HL-60 (cell line): ENCODE results near the gene ASXL1.
A peak's percentile ranks its signal among the peaks of the same experiment; 100 is the strongest.
"Not testable (repeated sequence)": the region's sequence is repeated elsewhere in the genome, so short reads cannot be mapped to it uniquely, and the experiment has no call there.

Experiments
- DNase-seq, 2 experiments: peaks; one replicate each; pipeline ENCODE4 v3.0.0-alpha.2; 2010 to 2020; ENCODE audit warnings: low read depth in 1 of 2, low spot score in 1 of 2
- H3K27ac ChIP-seq: fragments of 250-450 bp; sonication (Bioruptor Pico); replicated peaks from 2 replicates; pipeline ENCODE4 v1.5.1; 2020; ENCODE audit warnings: mild to moderate bottlenecking, moderate library complexity
- H3K27me3 ChIP-seq: fragments of 250-450 bp; sonication (Bioruptor Pico); 2 replicates; pipeline ENCODE4 v1.5.1; 2021; ENCODE audit warnings: mild to moderate bottlenecking, moderate library complexity; ENCODE audit not compliant: insufficient read depth, poor library complexity, severe bottlenecking
- H3K4me3 ChIP-seq: replicated peaks from 2 replicates; pipeline ENCODE4 v1.5.1; 2011; ENCODE audit warnings: mild to moderate bottlenecking, control low read depth, low read length; ENCODE audit not compliant: insufficient read depth
- GABPA ChIP-seq: IDR thresholded peaks from 2 replicates; pipeline ENCODE4 v1.6.1; 2012; ENCODE audit warnings: low read depth
- POLR2AphosphoS5 ChIP-seq: IDR thresholded peaks from 2 replicates; pipeline ENCODE4 v1.6.1; 2012; ENCODE audit warnings: low read depth
- SPI1 ChIP-seq: IDR thresholded peaks from 2 replicates; pipeline ENCODE4 v1.6.1; 2012; ENCODE audit warnings: low read depth, mild to moderate bottlenecking, borderline replicate concordance
- TF ChIP-seq, protein P1 (sequence below): IDR thresholded peaks from 2 replicates; pipeline ENCODE4 v1.6.1; 2012; ENCODE audit warnings: low read depth; ENCODE audit not compliant: insufficient replicate concordance
- TF ChIP-seq, protein P2 (sequence below): IDR thresholded peaks from one replicate; pipeline ENCODE4 v1.5.1; 2011; ENCODE audit warnings: low read length, control low read depth, inconsistent platforms; ENCODE audit not compliant: insufficient read depth

The ASXL1 gene

DNA sequence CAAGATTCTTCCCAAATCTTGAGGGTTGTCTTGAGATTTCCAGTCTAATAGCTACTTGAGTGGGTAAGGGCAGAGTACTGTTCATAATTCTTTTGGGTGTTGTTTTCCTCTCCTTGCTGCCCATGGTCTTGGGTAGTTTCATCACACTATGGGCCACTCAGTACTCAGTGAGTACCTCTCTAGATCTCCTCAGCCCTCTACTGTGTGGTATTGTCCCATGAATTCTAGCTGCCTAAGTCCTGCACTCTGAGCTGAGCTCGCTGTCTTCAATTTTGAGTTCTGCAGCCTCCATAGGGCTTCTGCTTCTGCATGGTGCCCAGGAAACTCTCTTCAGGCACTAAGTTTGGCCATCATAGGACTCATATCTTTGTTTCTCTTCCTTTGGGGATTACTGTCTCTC is 42.3 kb downstream of the ASXL1 start:
- no peak overlapping the region for H3K4me3 ChIP-seq
- TF ChIP-seq SPI1: no peak
- TF ChIP-seq POLR2AphosphoS5: no peak
- no peaks in the 10 kb centered on the region for H3K27me3 ChIP-seq
- no peak overlapping the region for H3K27ac ChIP-seq
- DNase-seq: no peak

DNA sequence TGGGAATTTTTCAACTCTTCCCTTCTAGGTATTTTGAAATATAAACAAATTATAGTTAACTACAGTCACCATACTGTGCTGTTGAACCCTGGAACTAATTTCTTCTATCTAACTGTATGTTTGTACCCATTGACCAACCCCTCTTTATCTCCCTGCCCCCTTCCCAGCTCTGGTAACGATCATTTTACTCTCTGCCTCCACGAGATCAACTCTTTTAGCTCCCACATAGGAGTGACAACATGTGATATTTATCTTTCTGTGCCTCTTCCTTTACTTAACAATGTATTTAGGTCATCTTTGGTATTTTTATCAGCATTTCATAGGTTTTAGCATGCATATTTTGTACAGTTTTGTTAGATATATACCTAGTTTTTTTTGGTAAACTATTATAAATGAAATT is 45.9 kb downstream of the ASXL1 start:
- DNase-seq: no peak
- H3K27me3 ChIP-seq: no peaks in the 10 kb centered on the region

DNA sequence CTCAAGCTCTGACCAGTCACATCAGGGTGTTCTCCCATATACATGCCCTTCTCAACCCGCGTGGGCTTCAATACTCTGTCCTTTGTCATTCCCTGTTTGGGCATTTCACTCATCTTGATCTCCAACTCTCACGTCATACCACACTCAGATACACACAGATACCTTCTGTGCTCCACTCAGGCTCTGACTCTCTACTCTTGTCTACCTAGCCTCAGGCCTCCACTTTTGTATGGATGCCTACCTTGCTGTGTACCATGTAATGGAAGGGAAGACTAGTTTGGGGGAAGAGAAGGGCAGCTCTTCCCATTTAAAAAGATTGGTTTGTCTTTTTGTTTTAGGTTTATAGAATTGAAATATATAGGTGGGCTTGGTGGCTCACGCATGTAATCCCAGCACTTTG is 48.6 kb downstream of the ASXL1 start:
- no peak for DNase-seq

More for the DNA sequence above, 45.9 kb downstream of the ASXL1 start:
- no peak overlapping the region for H3K4me3 ChIP-seq
- H3K27ac ChIP-seq: no peak overlapping the region
- TF ChIP-seq SPI1 (no peak), GABPA (no peak)
- TF ChIP-seq, protein P1, sequence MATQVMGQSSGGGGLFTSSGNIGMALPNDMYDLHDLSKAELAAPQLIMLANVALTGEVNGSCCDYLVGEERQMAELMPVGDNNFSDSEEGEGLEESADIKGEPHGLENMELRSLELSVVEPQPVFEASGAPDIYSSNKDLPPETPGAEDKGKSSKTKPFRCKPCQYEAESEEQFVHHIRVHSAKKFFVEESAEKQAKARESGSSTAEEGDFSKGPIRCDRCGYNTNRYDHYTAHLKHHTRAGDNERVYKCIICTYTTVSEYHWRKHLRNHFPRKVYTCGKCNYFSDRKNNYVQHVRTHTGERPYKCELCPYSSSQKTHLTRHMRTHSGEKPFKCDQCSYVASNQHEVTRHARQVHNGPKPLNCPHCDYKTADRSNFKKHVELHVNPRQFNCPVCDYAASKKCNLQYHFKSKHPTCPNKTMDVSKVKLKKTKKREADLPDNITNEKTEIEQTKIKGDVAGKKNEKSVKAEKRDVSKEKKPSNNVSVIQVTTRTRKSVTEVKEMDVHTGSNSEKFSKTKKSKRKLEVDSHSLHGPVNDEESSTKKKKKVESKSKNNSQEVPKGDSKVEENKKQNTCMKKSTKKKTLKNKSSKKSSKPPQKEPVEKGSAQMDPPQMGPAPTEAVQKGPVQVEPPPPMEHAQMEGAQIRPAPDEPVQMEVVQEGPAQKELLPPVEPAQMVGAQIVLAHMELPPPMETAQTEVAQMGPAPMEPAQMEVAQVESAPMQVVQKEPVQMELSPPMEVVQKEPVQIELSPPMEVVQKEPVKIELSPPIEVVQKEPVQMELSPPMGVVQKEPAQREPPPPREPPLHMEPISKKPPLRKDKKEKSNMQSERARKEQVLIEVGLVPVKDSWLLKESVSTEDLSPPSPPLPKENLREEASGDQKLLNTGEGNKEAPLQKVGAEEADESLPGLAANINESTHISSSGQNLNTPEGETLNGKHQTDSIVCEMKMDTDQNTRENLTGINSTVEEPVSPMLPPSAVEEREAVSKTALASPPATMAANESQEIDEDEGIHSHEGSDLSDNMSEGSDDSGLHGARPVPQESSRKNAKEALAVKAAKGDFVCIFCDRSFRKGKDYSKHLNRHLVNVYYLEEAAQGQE: no peak
- TF ChIP-seq, protein P2, sequence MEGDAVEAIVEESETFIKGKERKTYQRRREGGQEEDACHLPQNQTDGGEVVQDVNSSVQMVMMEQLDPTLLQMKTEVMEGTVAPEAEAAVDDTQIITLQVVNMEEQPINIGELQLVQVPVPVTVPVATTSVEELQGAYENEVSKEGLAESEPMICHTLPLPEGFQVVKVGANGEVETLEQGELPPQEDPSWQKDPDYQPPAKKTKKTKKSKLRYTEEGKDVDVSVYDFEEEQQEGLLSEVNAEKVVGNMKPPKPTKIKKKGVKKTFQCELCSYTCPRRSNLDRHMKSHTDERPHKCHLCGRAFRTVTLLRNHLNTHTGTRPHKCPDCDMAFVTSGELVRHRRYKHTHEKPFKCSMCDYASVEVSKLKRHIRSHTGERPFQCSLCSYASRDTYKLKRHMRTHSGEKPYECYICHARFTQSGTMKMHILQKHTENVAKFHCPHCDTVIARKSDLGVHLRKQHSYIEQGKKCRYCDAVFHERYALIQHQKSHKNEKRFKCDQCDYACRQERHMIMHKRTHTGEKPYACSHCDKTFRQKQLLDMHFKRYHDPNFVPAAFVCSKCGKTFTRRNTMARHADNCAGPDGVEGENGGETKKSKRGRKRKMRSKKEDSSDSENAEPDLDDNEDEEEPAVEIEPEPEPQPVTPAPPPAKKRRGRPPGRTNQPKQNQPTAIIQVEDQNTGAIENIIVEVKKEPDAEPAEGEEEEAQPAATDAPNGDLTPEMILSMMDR: no peak

DNA sequence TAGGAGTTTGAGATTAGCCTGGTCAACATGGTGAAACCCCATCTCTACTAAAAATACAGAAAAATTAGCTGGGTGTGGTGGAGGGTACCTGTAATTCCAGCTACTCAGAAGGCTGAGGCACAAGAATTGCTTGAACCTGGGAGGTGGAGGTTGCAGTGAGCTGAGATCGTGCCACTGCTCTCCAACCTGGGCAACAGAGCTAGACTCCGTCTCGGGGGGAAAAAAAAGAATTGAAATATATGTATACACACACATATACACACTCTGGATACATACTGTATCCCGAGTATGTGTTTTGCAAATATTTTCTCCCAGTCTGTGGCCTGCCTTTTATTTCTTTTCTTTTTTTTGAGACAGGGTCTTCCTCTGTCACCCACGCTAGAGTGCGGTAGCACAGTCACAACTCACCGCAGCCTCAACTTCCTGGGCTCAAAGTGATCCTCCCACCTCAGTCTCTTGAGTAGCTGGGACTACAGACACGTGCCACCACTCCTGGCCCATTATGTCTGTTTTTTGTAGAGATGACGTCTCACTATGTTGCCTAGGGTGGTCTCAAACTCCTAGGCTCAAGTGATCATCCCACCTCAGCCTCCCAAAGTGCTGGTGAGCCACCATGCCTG is 49.1 kb downstream of the ASXL1 start:
- H3K27me3 ChIP-seq, H3K4me3 ChIP-seq: not testable (repeated sequence)
- DNase-seq: peak in 1 of 2 experiments; percentile 52
- peak overlapping the region; percentile 32 for H3K27ac ChIP-seq

More for the DNA sequence above, 48.6 kb downstream of the ASXL1 start:
- peak overlapping the region; percentile 32 for H3K27ac ChIP-seq
- H3K4me3 ChIP-seq: no peak overlapping the region
- H3K27me3 ChIP-seq: no peaks in the 10 kb centered on the region
- TF ChIP-seq, protein P1: no peak
- TF ChIP-seq POLR2AphosphoS5 (no peak), SPI1 (no peak), GABPA (no peak)
- TF ChIP-seq, protein P2: no peak
